ENCODE measurements around the gene POMGNT1.

GRCh38 chr1:46183926-46184557, 14.2 kb downstream of the POMGNT1 start:
- no peak for TF ChIP-seq ZNF777 (tag by site-specific recombination; IDR thresholded peaks at IDR 0.05; ENCODE audit: borderline replicate concordance)
- no peak for TF ChIP-seq CTCF (tag by site-specific recombination; IDR thresholded peaks at IDR 0.05)
